Natural killer cell (primary cell): ENCODE results near the gene POLR1E. TPM values are rescaled to one million over a fixed set of nuclear protein-coding genes. Genes with fewer than 3 reads are reported as not detected.

Source experiments
- ATAC-seq, 3 donors: fragments of 150-1000 bp in 2 of 3; fragments of 200-7000 bp in 1 of 3; cut with Tn5 transposase; 1 replicate in 1 of 3; 2 replicates in 2 of 3; pipeline ENCODE4 v1.10.0; 2021; ENCODE audit warnings: mild to moderate bottlenecking in 2 of 3, moderate library complexity in 2 of 3
- DNase-seq, 2 donors: peaks; one replicate each; pipeline versions ENCODE4 v3.0.0 to v3.0.0-alpha.2; 2013 to 2021; ENCODE audit warnings: mixed read lengths in 1 of 2
- H3K27ac ChIP-seq: one replicate; pipeline ENCODE4 v1.5.1; 2013; ENCODE audit warnings: mild to moderate bottlenecking, low read length
- H3K27me3 ChIP-seq: one replicate; pipeline ENCODE4 v1.6.1; 2013; ENCODE audit warnings: low read length; ENCODE audit not compliant: control insufficient read depth, insufficient read depth
- H3K36me3 ChIP-seq: one replicate; pipeline ENCODE4 v1.6.1; 2013; ENCODE audit warnings: low read length; ENCODE audit not compliant: control insufficient read depth, insufficient read depth
- H3K4me1 ChIP-seq: one replicate; pipeline ENCODE4 v1.6.1; 2013; ENCODE audit warnings: low read length; ENCODE audit not compliant: control insufficient read depth, insufficient read depth
- H3K4me3 ChIP-seq: one replicate; pipeline ENCODE4 v1.5.1; 2013; ENCODE audit warnings: low read length
- H3K9me3 ChIP-seq: one replicate; pipeline ENCODE4 v1.6.1; 2013; ENCODE audit warnings: low read length; ENCODE audit not compliant: control insufficient read depth, insufficient read depth
- H3K27ac Mint-ChIP-seq, 2 donors: one replicate each; pipeline ENCODE4 v1.8.0; 2022; ENCODE audit warnings: mild to moderate bottlenecking in 2 of 2, mixed read lengths in 2 of 2, moderate library complexity in 1 of 2
- H3K27me3 Mint-ChIP-seq, 2 donors: one replicate each; pipeline ENCODE4 v1.8.0; 2022; ENCODE audit warnings: low read depth in 2 of 2, mixed read lengths in 2 of 2
- H3K36me3 Mint-ChIP-seq: one replicate; pipeline ENCODE4 v1.8.0; 2022; ENCODE audit warnings: mixed read lengths
- H3K4me1 Mint-ChIP-seq, 2 donors: one replicate each; pipeline ENCODE4 v1.8.0; 2022; ENCODE audit warnings: mixed read lengths in 2 of 2
- H3K4me3 Mint-ChIP-seq: one replicate; pipeline ENCODE4 v1.8.0; 2022; ENCODE audit warnings: mild to moderate bottlenecking, moderate library complexity, mixed read lengths
- H3K9me3 Mint-ChIP-seq, 2 donors: one replicate each; pipeline ENCODE4 v1.8.0; 2022; ENCODE audit warnings: mixed read lengths in 2 of 2
- WGBS: methylation state at CpG from one replicate; pipeline ENCODE4 v1.1.7; 2013; ENCODE audit warnings: missing lambda C conversion rate; ENCODE audit not compliant: insufficient coverage; 5-methylcytosine and 5-hydroxymethylcytosine counted together
- intact Hi-C: fragments of 100-400 bp; cut with micrococcal nuclease; formaldehyde crosslinking; loops from one replicate; pipeline ENCODE4 v1.14.2; 2022
- total RNA-seq, 4 donors: library from RNA; stranded (reverse); fragments of 120-200 nt in 1 of 4; gene quantifications; one replicate each; pipeline versions ENCODE4 v1.2.3 to v1.2.4, GENCODE V29; 2013 to 2022
- TF ChIP-seq, protein P1 (sequence below): fragments of 200-600 bp; IDR thresholded peaks from one replicate; pipeline ENCODE4 v1.8.0; 2022; ENCODE audit warnings: antibody characterized with exemption

Gene POLR1E
- total RNA-seq, 3 donors from 2014 or later (not counting 1 experiment from before 2014, with no cell fraction given) = 17.4 to 23.8 (median 17.8) TPM

DNA sequence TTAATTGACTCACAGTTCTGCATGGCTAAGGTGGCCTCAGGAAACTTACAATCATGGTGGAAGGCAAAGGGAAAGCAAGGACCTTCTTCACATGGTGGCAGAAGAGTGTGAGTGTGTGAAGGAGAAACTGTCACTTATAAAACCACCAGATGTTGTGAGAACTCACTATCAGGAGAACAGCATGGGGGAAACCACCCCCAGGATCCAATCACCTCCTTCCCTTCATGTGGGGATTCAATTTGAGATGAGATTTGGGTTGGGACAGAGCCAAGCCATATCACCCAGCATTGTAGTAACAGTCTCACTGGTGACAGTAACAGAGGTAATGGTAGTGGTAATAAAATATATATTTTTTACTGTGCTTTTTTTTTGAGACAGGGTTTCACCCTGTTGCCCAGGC is 38.6 kb upstream of the POLR1E start:
- Mint-ChIP-seq H3K4me1 (peaks cover 12 to 18% of the 10 kb centered on the region in 2 donors), H3K27me3 (no peaks in the 10 kb centered on the region), H3K27ac (no peak overlapping the region), H3K36me3 (no peaks in the 10 kb centered on the region), H3K4me3 (no peak overlapping the region), H3K9me3 (no peaks in the 10 kb centered on the region)
- Histone ChIP-seq H3K27me3 (no peaks in the 10 kb centered on the region), H3K4me1 (no peaks in the 10 kb centered on the region), H3K9me3 (no peaks in the 10 kb centered on the region), H3K4me3 (no peak overlapping the region), H3K36me3 (peaks cover 7% of the 10 kb centered on the region), H3K27ac (no peak overlapping the region)
- no peak for DNase-seq
- ATAC-seq = no peak
- intact Hi-C loops = no loop called here
- TF ChIP-seq, protein P1, sequence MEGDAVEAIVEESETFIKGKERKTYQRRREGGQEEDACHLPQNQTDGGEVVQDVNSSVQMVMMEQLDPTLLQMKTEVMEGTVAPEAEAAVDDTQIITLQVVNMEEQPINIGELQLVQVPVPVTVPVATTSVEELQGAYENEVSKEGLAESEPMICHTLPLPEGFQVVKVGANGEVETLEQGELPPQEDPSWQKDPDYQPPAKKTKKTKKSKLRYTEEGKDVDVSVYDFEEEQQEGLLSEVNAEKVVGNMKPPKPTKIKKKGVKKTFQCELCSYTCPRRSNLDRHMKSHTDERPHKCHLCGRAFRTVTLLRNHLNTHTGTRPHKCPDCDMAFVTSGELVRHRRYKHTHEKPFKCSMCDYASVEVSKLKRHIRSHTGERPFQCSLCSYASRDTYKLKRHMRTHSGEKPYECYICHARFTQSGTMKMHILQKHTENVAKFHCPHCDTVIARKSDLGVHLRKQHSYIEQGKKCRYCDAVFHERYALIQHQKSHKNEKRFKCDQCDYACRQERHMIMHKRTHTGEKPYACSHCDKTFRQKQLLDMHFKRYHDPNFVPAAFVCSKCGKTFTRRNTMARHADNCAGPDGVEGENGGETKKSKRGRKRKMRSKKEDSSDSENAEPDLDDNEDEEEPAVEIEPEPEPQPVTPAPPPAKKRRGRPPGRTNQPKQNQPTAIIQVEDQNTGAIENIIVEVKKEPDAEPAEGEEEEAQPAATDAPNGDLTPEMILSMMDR = no peak

DNA sequence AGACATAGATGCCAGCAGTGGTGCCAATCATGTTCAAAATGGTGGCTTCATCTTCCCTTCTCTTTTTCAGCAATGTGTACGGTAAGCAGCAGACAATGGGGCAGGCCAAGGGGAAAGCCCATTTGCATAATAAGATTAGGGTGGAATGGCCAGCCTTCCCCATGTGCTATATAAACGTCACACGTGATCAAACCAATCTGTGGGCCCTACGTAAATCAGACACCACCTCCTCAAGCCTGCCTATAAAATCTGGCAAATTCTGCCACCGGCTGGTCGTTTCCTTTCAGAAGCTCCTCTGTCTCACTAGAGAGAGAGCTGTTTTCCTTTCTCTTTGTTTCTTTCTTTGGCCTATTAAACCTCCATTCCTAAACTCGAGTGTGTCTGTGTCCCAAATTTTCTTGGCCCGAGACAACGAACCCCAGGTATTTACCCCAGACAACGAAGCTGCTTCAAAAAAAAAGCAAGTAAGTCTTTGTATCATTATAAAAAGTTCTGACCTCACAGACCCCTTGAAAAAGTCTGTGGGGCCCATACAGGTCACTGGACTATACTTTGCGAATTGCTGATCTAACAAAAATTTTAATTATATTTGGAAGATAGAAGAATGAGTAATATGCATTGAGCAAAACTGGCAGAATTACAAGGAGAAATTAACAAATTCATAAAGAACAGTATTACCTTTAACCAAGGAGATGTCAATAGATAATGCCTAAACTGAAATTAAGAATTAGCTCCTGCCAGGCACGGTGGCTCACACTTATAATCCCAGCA is 35.7 kb upstream of the POLR1E start:
- intact Hi-C loops = no loop called here
- TF ChIP-seq, protein P1 = no peak
- peaks cover 3% of the 10 kb centered on the region for H3K36me3 ChIP-seq
- Mint-ChIP-seq H3K36me3 (no peaks in the 10 kb centered on the region), H3K27ac (no peak overlapping the region), H3K4me3 (no peak overlapping the region), H3K4me1 (peaks cover 23 to 30% of the 10 kb centered on the region in 2 donors), H3K9me3 (no peaks in the 10 kb centered on the region), H3K27me3 (no peaks in the 10 kb centered on the region)
- 96% methylated on average over 11 of the region's 12 CpGs for WGBS
- H3K4me3 ChIP-seq = no peak overlapping the region
- no peaks in the 10 kb centered on the region for H3K4me1 ChIP-seq
- ATAC-seq (no peak), DNase-seq (no peak)
- no peak overlapping the region for H3K27ac ChIP-seq
- H3K27me3 ChIP-seq = no peaks in the 10 kb centered on the region
- no peaks in the 10 kb centered on the region for H3K9me3 ChIP-seq

DNA sequence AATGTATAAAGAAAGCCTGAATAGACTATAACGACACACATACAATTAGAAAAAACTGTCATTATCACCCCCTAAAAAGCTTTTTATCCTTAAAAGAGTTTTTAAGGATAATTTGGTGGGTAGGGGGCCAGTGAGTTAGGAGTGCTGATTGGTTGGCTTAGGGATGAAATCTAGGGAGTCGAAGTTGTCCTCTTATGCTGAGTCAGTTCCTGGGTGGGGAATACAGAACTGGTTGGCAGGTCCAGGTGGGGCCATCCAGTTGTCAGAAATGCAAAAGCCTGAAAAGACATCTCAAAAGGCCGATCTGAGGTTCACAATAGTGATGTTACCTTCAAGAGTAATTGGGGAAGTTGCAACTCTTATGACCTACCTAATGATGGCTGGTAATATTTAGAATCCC is 34.1 kb upstream of the POLR1E start:
- H3K9me3 Mint-ChIP-seq = no peaks in the 10 kb centered on the region
- H3K36me3 Mint-ChIP-seq = no peaks in the 10 kb centered on the region
- peaks cover 23 to 29% of the 10 kb centered on the region in 2 donors for H3K4me1 Mint-ChIP-seq
- whole genome bisulfite sequencing = 80% methylated on average over 2 of the region's 3 CpGs
- Histone ChIP-seq H3K9me3 (no peaks in the 10 kb centered on the region), H3K27ac (no peak overlapping the region), H3K4me1 (no peaks in the 10 kb centered on the region), H3K27me3 (no peaks in the 10 kb centered on the region), H3K36me3 (peaks cover 3% of the 10 kb centered on the region), H3K4me3 (no peak overlapping the region)
- H3K4me3 Mint-ChIP-seq = no peak overlapping the region
- no peak overlapping the region for H3K27ac Mint-ChIP-seq
- DNase-seq = no peak
- no peaks in the 10 kb centered on the region for H3K27me3 Mint-ChIP-seq
- ATAC-seq = no peak
- intact Hi-C loops = no loop called here
- TF ChIP-seq, protein P1 = no peak

DNA sequence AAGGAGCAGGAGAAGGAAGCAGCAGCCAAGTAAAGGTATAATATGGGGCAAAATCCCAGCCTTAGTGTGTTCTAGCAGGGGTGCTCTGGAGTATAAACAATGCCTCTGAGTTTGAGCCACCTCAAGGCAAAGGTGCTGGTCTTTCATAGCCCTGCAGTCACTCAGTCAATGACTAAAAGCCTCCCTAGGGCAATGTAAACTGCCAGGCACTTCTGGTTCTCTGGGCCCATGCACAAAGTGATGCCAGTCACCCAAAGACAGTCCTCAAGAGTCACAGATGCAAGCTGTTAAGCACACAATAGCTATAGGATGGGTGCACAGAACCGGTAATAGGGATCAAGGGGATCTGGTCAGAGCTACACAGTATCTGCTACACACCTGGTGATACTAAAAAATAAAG is 33.1 kb upstream of the POLR1E start:
- Histone ChIP-seq H3K9me3 (no peaks in the 10 kb centered on the region), H3K4me3 (no peak overlapping the region), H3K27ac (no peak overlapping the region), H3K27me3 (no peaks in the 10 kb centered on the region), H3K4me1 (no peaks in the 10 kb centered on the region), H3K36me3 (peaks cover 3% of the 10 kb centered on the region)
- no peaks in the 10 kb centered on the region for H3K9me3 Mint-ChIP-seq
- intact Hi-C loops = no loop called here
- ATAC-seq (no peak), DNase-seq (no peak)
- H3K27ac Mint-ChIP-seq = no peak overlapping the region
- H3K4me3 Mint-ChIP-seq = no peak overlapping the region
- H3K4me1 Mint-ChIP-seq = peaks cover 21 to 27% of the 10 kb centered on the region in 2 donors
- WGBS = 100% methylated on average over 1 of the region's 1 CpG
- no peaks in the 10 kb centered on the region for H3K27me3 Mint-ChIP-seq
- H3K36me3 Mint-ChIP-seq = no peaks in the 10 kb centered on the region
- TF ChIP-seq, protein P1 = no peak
